ENCODE measurements around the gene PBOV1. TPM values are rescaled to one million over a fixed set of nuclear protein-coding genes. Genes with fewer than 3 reads are reported as not detected.

Gene PBOV1
- total and polyA plus RNA-seq, 2 donors = not detected

DNA sequence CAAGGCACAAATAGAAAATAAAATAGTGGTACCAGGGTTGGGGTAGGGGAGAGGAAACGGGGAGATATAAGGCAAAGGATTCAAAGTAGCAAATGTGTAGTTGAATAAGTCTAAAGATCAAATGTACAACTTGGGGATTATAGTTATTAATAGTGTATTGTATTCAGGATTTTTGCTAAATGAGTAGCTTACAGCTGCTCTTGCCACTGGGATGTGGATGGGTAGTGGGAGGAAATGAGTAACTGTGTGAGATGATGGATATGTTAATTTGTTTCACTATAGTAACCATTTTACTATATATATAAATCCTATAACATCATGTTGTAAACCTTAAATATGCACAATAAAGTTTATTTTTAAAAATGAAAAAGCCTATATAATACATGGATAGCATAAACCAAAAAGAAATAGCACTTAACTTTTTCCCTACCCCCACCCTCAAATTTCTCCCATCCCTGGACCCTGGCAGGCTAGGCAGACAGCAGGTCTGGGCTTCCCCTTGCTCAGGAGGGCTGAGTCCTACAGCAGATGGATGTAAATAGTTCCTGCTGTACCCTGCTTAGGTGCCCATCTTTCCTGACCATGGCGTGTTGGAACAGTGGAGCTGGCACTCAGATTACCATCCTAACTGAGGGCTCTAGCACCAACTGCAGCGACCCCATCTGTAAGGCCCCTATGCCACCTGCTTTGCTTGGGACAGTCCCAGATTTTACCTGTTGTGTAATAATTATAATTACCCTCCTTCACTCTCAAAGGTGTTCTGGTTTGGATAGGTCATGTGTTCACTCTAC, 28.6 kb upstream of the PBOV1 start:
- Histone ChIP-seq H3K36me3 (ENCODE audit: insufficient read depth) (no peaks in the 10 kb centered on the region), H3K4me1 (ENCODE audit: insufficient read depth) (no peaks in the 10 kb centered on the region), H3K4me3 (ENCODE audit: low read depth, low read length) (no peak overlapping the region), H3K27ac (ENCODE audit: low read depth) (no peak overlapping the region)
- 88% methylated on average over 3 of the region's 3 CpGs for WGBS
- no peak for DNase-seq (ENCODE audit: extremely low spot score)

- H3K36me3 ChIP-seq (ENCODE audit: insufficient read depth) = no peaks in the 10 kb centered on the region
- DNase-seq (ENCODE audit: extremely low spot score) = no peak
- no peak overlapping the region for H3K4me3 ChIP-seq (ENCODE audit: low read depth, low read length)
- no peaks in the 10 kb centered on the region for H3K4me1 ChIP-seq (ENCODE audit: insufficient read depth)
- 73% methylated on average over 3 of the region's 3 CpGs for WGBS
- H3K27ac ChIP-seq (ENCODE audit: low read depth) = no peak overlapping the region
These were observed 27.5 kb upstream of the PBOV1 start for GRCh38 chr6:138245751-138246150.

GRCh38 chr6:138242987-138243592, 24.8 kb upstream of the PBOV1 start:
- WGBS = 88% methylated on average over 4 of the region's 4 CpGs

GRCh38 chr6:138241934-138242333, 23.6 kb upstream of the PBOV1 start:
- no peak overlapping the region for H3K4me3 ChIP-seq (ENCODE audit: low read depth, low read length)
- WGBS = 95% methylated on average over 6 of the region's 6 CpGs
- H3K27ac ChIP-seq (ENCODE audit: low read depth) = no peak overlapping the region
- H3K36me3 ChIP-seq (ENCODE audit: insufficient read depth) = no peaks in the 10 kb centered on the region
- H3K4me1 ChIP-seq (ENCODE audit: insufficient read depth) = no peaks in the 10 kb centered on the region
- no peak for DNase-seq (ENCODE audit: extremely low spot score)

More at GRCh38 chr6:138242987-138243592, 24.8 kb upstream of the PBOV1 start:
- H3K4me1 ChIP-seq (ENCODE audit: insufficient read depth) = no peaks in the 10 kb centered on the region
- H3K36me3 ChIP-seq (ENCODE audit: insufficient read depth) = no peaks in the 10 kb centered on the region
- DNase-seq (ENCODE audit: extremely low spot score) = no peak
- no peak overlapping the region for H3K4me3 ChIP-seq (ENCODE audit: low read depth, low read length)
- H3K27ac ChIP-seq (ENCODE audit: low read depth) = no peak overlapping the region

- no peak for DNase-seq (ENCODE audit: extremely low spot score)
- Histone ChIP-seq H3K4me1 (ENCODE audit: insufficient read depth) (no peaks in the 10 kb centered on the region), H3K27ac (ENCODE audit: low read depth) (no peak overlapping the region), H3K4me3 (ENCODE audit: low read depth, low read length) (no peak overlapping the region), H3K36me3 (ENCODE audit: insufficient read depth) (no peaks in the 10 kb centered on the region)
- 90% methylated on average over 3 of the region's 3 CpGs for WGBS
These were observed 23.1 kb upstream of the PBOV1 start for GRCh38 chr6:138241381-138241780.

DNA sequence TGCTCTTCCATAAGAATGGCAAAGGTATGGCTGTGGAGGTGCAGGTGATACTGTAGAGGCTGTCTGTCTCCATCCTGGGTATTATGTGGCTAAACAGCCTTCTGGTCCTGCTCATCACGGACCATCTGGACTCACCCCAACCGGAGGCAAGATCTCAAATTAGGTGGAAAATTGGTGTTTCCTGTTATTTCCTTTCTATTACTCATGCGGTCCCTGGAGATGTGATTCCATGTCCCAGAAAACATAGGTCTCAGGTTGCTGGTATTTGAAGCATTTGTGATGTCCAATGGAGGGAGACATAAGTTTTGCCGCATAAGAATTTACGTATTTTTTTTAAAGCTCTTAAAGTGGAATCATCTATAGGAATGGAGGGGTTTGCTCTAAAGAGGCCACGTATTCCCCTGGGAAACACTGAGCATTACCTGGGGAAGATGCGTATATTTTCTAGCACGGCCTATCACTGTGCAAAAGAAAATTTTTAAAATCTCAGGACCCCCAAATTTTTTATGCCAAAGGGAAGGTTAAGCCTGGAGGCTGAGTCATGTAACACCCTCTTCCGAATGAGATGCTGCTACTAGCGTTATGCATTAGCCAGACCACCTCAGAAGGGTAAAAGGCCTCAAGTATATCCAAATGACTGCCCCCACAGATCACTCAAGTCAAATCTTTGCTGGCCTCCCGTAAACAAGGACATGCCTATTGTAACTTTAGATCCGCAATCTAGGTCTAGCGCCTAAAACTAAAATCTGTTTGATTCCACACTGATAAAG, 22.4 kb upstream of the PBOV1 start:
- 81% methylated on average over 13 of the region's 13 CpGs for WGBS
- DNase-seq (ENCODE audit: extremely low spot score) = no peak
- no peaks in the 10 kb centered on the region for H3K4me1 ChIP-seq (ENCODE audit: insufficient read depth)
- H3K4me3 ChIP-seq (ENCODE audit: low read depth, low read length) = no peak overlapping the region
- H3K27ac ChIP-seq (ENCODE audit: low read depth) = no peak overlapping the region
- no peaks in the 10 kb centered on the region for H3K36me3 ChIP-seq (ENCODE audit: insufficient read depth)

- no peaks in the 10 kb centered on the region for H3K36me3 ChIP-seq (ENCODE audit: insufficient read depth)
- 94% methylated on average over 1 of the region's 1 CpG for WGBS
- H3K4me1 ChIP-seq (ENCODE audit: insufficient read depth) = no peaks in the 10 kb centered on the region
- no peak overlapping the region for H3K27ac ChIP-seq (ENCODE audit: low read depth)
- no peak for DNase-seq (ENCODE audit: extremely low spot score)
- H3K4me3 ChIP-seq (ENCODE audit: low read depth, low read length) = no peak overlapping the region
These were observed 21.5 kb upstream of the PBOV1 start for GRCh38 chr6:138239774-138240173.

GRCh38 chr6:138238368-138238767, 20.1 kb upstream of the PBOV1 start:
- DNase-seq (ENCODE audit: extremely low spot score) = no peak
- H3K27ac ChIP-seq (ENCODE audit: low read depth) = no peak overlapping the region
- WGBS = 83% methylated on average over 6 of the region's 6 CpGs
- no peak overlapping the region for H3K4me3 ChIP-seq (ENCODE audit: low read depth, low read length)
- no peaks in the 10 kb centered on the region for H3K4me1 ChIP-seq (ENCODE audit: insufficient read depth)
- H3K36me3 ChIP-seq (ENCODE audit: insufficient read depth) = no peaks in the 10 kb centered on the region

DNA sequence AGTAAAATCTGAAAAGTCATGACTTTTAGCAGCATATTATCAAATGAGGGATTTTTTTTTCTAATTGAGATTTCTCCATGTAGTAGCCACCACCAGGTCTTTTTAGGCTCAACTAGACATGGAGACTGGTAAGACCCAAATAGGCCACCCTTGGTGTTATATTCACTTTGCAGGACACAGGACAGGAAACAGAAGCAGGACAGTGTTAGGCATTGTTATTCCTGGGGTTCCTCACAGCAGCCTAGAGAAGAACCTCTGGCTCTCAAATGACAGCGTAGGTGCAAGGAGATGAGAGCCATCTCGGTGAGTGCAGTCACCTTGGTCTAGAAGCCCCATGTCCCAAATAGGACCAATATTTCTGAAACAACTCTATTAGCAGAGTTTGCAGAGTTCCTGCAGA, 19.2 kb upstream of the PBOV1 start:
- Histone ChIP-seq H3K36me3 (ENCODE audit: insufficient read depth) (no peaks in the 10 kb centered on the region), H3K4me1 (ENCODE audit: insufficient read depth) (no peaks in the 10 kb centered on the region), H3K4me3 (ENCODE audit: low read depth, low read length) (no peak overlapping the region), H3K27ac (ENCODE audit: low read depth) (no peak overlapping the region)
- WGBS = 96% methylated on average over 2 of the region's 2 CpGs
- no peak for DNase-seq (ENCODE audit: extremely low spot score)

DNA sequence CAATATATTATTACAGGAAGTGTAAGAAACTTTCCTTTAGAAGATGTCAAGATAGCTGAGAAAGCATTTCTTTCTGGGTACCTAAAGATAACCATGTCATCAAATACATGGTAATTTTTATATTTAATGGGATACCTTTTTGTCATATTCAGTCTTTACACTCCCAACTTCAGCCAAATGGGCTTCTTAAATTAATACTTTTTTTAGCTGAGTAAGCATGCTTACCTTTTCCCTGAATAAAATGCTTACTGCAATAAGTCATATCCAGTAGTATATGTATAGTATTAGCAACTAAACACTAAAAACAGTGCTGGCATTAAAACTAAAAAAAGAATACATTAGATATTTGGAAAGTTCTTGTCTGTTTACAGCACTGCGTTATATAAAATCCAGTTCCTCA, 17.4 kb upstream of the PBOV1 start:
- no peak for DNase-seq (ENCODE audit: extremely low spot score)
- Histone ChIP-seq H3K4me3 (ENCODE audit: low read depth, low read length) (no peak overlapping the region), H3K4me1 (ENCODE audit: insufficient read depth) (no peaks in the 10 kb centered on the region), H3K36me3 (ENCODE audit: insufficient read depth) (no peaks in the 10 kb centered on the region), H3K27ac (ENCODE audit: low read depth) (no peak overlapping the region)
- WGBS = 22% methylated on average over 1 of the region's 1 CpG

DNA sequence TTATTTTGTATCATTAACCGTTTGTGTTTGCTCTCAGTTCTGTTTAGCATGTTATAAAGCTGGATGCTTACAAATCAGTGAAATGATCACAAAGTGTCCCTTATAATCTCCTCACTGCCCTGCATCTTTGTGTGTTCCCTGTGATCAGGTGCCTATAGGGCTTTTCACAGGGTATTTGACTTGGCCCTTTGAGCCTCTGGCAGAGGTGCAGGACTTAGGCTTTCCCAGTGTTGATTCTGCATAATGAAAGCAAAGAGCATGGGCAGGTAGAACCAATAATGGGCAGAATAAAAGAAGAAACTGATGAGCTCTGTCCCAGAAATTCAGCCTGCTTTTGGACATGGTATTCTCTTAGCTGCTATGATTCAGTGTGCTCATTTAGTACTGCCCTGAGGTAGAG, 16.9 kb upstream of the PBOV1 start:
- no peaks in the 10 kb centered on the region for H3K36me3 ChIP-seq (ENCODE audit: insufficient read depth)
- no peak overlapping the region for H3K27ac ChIP-seq (ENCODE audit: low read depth)
- no peak for DNase-seq (ENCODE audit: extremely low spot score)
- no peak overlapping the region for H3K4me3 ChIP-seq (ENCODE audit: low read depth, low read length)
- WGBS = 65% methylated on average over 1 of the region's 1 CpG
- no peaks in the 10 kb centered on the region for H3K4me1 ChIP-seq (ENCODE audit: insufficient read depth)

DNA sequence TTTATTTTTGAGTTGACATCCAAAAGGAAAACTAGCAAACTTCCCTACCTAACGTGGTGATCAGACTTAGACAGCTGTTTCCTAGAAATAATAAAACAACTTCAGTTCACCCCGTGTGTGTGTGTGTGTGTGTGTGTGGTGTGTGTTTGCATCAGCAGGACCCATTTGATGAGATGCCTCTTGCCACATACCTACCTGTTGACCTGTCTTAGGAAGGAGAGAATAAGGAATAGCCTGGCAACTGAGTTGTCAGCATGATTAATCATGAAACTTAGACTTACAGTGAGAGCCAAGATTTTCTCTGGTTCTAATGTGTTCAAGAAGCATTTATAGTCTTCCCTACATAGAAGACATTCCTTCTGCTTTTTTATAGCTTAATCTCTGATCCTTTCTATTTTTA, 16.1 kb upstream of the PBOV1 start:
- no peak for DNase-seq (ENCODE audit: extremely low spot score)
- Histone ChIP-seq H3K4me1 (ENCODE audit: insufficient read depth) (no peaks in the 10 kb centered on the region), H3K27ac (ENCODE audit: low read depth) (no peak overlapping the region), H3K4me3 (ENCODE audit: low read depth, low read length) (no peak overlapping the region), H3K36me3 (ENCODE audit: insufficient read depth) (no peaks in the 10 kb centered on the region)
- WGBS = 28% methylated on average over 2 of the region's 2 CpGs

DNA sequence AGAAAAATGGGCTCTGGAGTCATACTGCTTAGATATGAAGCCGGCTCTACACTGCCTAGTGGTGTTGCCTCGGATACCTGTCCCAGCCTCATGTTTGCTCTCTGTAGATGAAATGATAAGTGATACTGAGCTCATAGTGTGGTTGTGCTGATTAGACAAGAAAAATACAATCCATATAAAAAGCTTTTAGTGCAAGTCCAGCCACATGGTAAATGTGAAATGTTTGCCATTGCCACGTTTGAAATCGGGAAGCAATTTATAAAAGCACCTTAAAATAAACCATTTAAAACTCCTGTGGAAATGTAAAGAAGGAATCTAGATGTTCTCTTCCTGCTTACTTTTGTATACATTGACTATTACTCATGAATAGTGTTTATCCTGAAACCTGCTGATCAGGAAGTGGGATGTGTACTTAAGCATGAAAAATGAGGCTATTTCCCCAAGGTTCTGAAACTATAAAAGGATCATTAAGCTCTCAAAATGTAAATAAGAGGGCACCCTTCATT, 13.1 kb upstream of the PBOV1 start:
- no peaks in the 10 kb centered on the region for H3K36me3 ChIP-seq (ENCODE audit: insufficient read depth)
- H3K4me1 ChIP-seq (ENCODE audit: insufficient read depth) = no peaks in the 10 kb centered on the region
- no peak overlapping the region for H3K4me3 ChIP-seq (ENCODE audit: low read depth, low read length)
- DNase-seq (ENCODE audit: extremely low spot score) = peak; percentile 62
- WGBS = 50% methylated on average over 4 of the region's 4 CpGs
- H3K27ac ChIP-seq (ENCODE audit: low read depth) = no peak overlapping the region

Measured in urinary bladder (tissue), 4 donors.